AG09309 (cell line): ENCODE measurements around the gene THSD4.

ENCODE experiments used
- DNase-seq: peaks from one replicate; pipeline ENCODE4 v3.0.0-alpha.2; 2010; ENCODE audit warnings: low read depth
- H3K4me3 ChIP-seq: 2 replicates; pipeline ENCODE4 v1.5.1; 2011; ENCODE audit warnings: mild to moderate bottlenecking, low read depth, low read length, moderate library complexity; ENCODE audit not compliant: control insufficient read depth
- CTCF ChIP-seq: IDR thresholded peaks from 2 replicates; pipeline ENCODE4 v1.5.1; 2011; ENCODE audit warnings: mild to moderate bottlenecking, low read depth, low read length, inconsistent platforms; ENCODE audit not compliant: insufficient read depth, control insufficient read depth; ENCODE audit errors: missing control alignments

Gene THSD4

GRCh38 chr15:71597637-71598036, 482.4 kb downstream of the THSD4 start:
- DNase-seq = no peak
- TF ChIP-seq CTCF = no peak
- H3K4me3 ChIP-seq = no peak overlapping the region

DNA sequence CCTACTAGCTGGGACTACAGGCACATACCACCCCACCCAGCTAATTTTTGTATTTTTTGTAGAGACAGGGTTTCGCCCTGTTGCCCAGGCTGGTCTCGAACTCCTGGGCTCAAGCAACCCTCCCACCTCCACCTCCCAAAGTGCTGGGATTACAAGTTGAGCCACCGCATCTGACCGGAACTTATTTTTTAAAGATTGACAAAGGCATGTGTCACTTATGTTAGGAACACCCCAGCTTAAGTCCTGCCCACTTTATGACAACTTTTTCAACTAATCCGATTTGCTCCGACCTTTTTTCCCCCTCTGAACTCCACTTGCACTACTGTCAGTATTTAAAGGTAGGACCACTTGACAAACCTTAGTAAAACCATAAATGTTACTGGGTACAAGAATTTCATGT, 483.5 kb downstream of the THSD4 start:
- DNase-seq = no peak
- no peak for TF ChIP-seq CTCF
- H3K4me3 ChIP-seq = no peak overlapping the region

- no peak overlapping the region for H3K4me3 ChIP-seq
- DNase-seq = no peak
- TF ChIP-seq CTCF = no peak
These were observed 484.3 kb downstream of the THSD4 start for GRCh38 chr15:71599418-71600151.

DNA sequence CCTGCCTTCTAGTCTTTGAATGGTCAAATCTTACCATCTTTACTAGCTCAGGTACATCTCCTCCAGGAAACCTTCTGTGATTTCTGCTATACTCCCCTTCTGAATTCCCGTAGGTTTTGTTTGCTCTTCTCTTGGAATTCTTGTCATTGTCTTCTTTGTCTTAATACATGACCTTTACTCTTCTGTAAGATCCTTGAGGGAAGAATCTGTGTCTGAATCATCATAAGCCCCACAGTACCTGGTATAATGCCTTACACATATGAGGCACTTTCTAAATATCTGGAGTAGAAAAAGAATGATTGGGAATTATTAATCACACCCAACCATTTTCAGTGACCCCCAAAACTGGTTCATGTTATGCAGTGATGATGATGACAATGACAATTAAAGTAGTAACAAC, 485.0 kb downstream of the THSD4 start:
- no peak for DNase-seq
- no peak for TF ChIP-seq CTCF
- no peak overlapping the region for H3K4me3 ChIP-seq

GRCh38 chr15:71601038-71601834, 486.0 kb downstream of the THSD4 start:
- no peak for DNase-seq
- TF ChIP-seq CTCF = no peak
- no peak overlapping the region for H3K4me3 ChIP-seq

DNA sequence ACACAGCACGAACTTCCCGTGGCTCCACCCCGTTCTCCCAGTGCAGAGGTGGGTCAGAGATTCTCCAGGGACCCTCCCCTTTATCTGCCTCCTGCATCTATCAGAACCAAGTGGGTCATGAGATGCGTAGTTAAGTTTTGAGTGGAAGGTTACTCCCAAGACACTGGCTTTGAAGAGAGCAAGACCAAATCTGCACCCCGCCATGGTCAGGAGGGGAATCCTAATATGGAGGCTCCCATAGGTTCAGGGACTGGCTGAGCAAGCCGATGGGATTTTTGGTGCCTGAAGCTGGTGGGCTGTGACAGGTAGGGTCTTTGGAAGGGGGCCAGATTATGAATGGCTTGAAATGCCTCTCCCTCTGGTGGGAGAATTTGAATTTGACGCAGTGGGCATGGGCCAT, 488.1 kb downstream of the THSD4 start:
- no peak for TF ChIP-seq CTCF

More for the DNA sequence above, 488.1 kb downstream of the THSD4 start:
- H3K4me3 ChIP-seq = no peak overlapping the region
- DNase-seq = no peak
